ENCODE measurements around the gene KCND3.

DNA sequence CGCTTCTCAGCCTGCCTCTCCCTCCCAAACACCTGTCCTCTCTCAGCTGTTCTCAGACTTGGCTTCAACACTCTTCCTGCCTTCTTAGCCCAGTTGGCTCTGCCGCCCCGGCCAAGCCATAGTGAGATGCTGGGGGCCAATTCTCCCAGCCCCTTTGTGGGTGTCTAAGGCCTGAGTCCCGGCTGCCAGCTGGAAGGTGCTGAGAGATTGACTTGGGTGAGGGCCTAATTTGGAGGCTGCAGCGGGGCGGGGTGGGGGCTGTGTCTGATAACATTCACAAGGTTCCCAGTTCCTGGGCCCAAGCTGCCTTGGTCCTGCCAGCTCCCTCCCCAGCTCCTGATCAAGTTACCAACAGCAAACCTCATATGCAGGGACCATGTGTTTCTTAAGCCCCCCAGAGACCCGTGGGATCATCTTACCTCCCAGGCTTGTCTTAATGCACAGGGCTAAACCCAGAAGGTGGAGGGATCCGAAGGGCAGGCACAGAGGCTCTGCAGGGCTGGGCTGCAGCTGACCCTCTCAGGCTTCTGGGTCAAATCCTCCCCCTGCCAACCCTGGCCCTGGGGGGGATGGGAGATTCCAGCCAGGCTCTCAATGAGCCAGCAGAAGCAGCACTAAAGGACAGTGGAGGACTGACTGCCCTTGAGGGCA, 260.1 kb downstream of the KCND3 start:
- TF ChIP-seq CTCF (IDR thresholded peaks at IDR 0.05) (no peak), POLR2A (IDR thresholded peaks at IDR 0.05) (no peak)

Measured in thyroid gland (tissue), 4 donors.